IMR-90 (cell line): ENCODE data around the gene PAX3. TPM values are rescaled to one million over a fixed set of nuclear protein-coding genes. Genes with fewer than 3 reads are reported as not detected.

Experiments used
- ATAC-seq: fragments of 200-7000 bp; cut with Tn5 transposase; 2 replicates; pipeline ENCODE4 v1.9.1; 2020; ENCODE audit warnings: low read depth, mild to moderate bottlenecking, moderate library complexity
- BruUV-seq: library from RNA; stranded (reverse); fragments of 400-500 nt; replicated peaks from 2 replicates; lab custom pipeline; 2021; lab: Mats Ljungman, UMichigan
- CTCF ChIA-PET: fragments of 300-600 bp; formaldehyde crosslinking; extraction: SDS; loops from one replicate; lab custom pipeline; 2021; ENCODE audit warnings: antibody characterized with exemption; lab: Yijun Ruan, JAX
- POLR2A ChIA-PET: fragments of 300-600 bp; sonication (Branson Sonifier 250); formaldehyde crosslinking; loops from one replicate; lab custom pipeline; 2022; ENCODE audit warnings: antibody characterized with exemption; ENCODE audit not compliant: unreplicated experiment; lab: Charles Lee
- DNase-seq: peaks from one replicate; pipeline ENCODE4 v3.0.0; 2013
- H2AFZ ChIP-seq: replicated peaks from 2 replicates; pipeline ENCODE3; 2013; ENCODE audit warnings: low read length, mild to moderate bottlenecking; ENCODE audit not compliant: poor library complexity
- H2AK5ac ChIP-seq: 2 replicates; pipeline ENCODE4 v1.6.1; 2013; ENCODE audit warnings: low read depth, low read length, inconsistent platforms
- H2AK9ac ChIP-seq: replicated peaks from 2 replicates; pipeline ENCODE3; 2013; ENCODE audit warnings: mild to moderate bottlenecking, low read depth, low read length, moderate library complexity; ENCODE audit not compliant: poor library complexity
- H2BK120ac ChIP-seq: 2 replicates; pipeline ENCODE4 v1.6.1; 2013; ENCODE audit warnings: low read depth, low read length, inconsistent platforms
- H2BK15ac ChIP-seq: 3 replicates; pipeline ENCODE4 v1.6.1; 2013; ENCODE audit warnings: low read depth, low read length, inconsistent platforms
- H2BK20ac ChIP-seq: 2 replicates; pipeline ENCODE4 v1.6.1; 2013; ENCODE audit warnings: low read depth, mild to moderate bottlenecking, inconsistent platforms, low read length, moderate library complexity
- H2BK5ac ChIP-seq: 2 replicates; pipeline ENCODE4 v1.6.1; 2013; ENCODE audit warnings: mild to moderate bottlenecking, low read depth, low read length, inconsistent platforms; ENCODE audit not compliant: poor library complexity, severe bottlenecking
- H3K14ac ChIP-seq: replicated peaks from 2 replicates; pipeline ENCODE4 v1.6.1; 2013; ENCODE audit warnings: low read depth, low read length, inconsistent platforms
- H3K18ac ChIP-seq: 2 replicates; pipeline ENCODE4 v1.6.1; 2013; ENCODE audit warnings: low read depth, low read length, control low read depth
- H3K23ac ChIP-seq: 2 replicates; pipeline ENCODE4 v1.6.1; 2013; ENCODE audit warnings: low read depth, low read length, inconsistent platforms
- H3K27ac ChIP-seq: 2 replicates; pipeline ENCODE4 v1.5.1; 2013; ENCODE audit warnings: mild to moderate bottlenecking, control low read depth, low read length; ENCODE audit not compliant: insufficient read depth
- H3K27me3 ChIP-seq: 2 replicates; pipeline ENCODE4 v1.6.1; 2013; ENCODE audit warnings: low read length; ENCODE audit not compliant: control insufficient read depth, insufficient read depth
- H3K36me3 ChIP-seq: 2 replicates; pipeline ENCODE4 v1.6.1; 2013; ENCODE audit warnings: low read length, mixed read lengths; ENCODE audit not compliant: control insufficient read depth, insufficient read depth
- H3K4ac ChIP-seq: 2 replicates; pipeline ENCODE4 v1.6.1; 2013; ENCODE audit warnings: low read depth, low read length, inconsistent platforms
- H3K4me1 ChIP-seq: 2 replicates; pipeline ENCODE4 v1.6.1; 2013; ENCODE audit warnings: low read length, mixed read lengths; ENCODE audit not compliant: control insufficient read depth, insufficient read depth
- H3K4me2 ChIP-seq: 2 replicates; pipeline ENCODE4 v1.6.1; 2013; ENCODE audit warnings: low read depth, mild to moderate bottlenecking, control low read depth, low read length, moderate library complexity
- H3K4me3 ChIP-seq: 2 replicates; pipeline ENCODE4 v1.5.1; 2013; ENCODE audit warnings: low read depth, mild to moderate bottlenecking, control low read depth, low read length, moderate library complexity; ENCODE audit not compliant: insufficient read depth
- H3K56ac ChIP-seq: 2 replicates; pipeline ENCODE4 v1.6.1; 2013; ENCODE audit warnings: low read length, inconsistent platforms; ENCODE audit not compliant: insufficient read depth; ENCODE audit errors: extremely low read depth
- H3K79me1 ChIP-seq, 2 experiments: 2 replicates each; pipeline ENCODE4 v1.6.1; 2013; ENCODE audit warnings: low read length in 2 of 2, inconsistent platforms in 1 of 2, low read depth in 1 of 2
- H3K9ac ChIP-seq: 2 replicates; pipeline ENCODE4 v1.6.1; 2013; ENCODE audit warnings: low read depth, low read length, control low read depth
- H3K9me1 ChIP-seq: 2 replicates; pipeline ENCODE4 v1.6.1; 2013; ENCODE audit warnings: low read length, inconsistent platforms; ENCODE audit not compliant: insufficient read depth
- H3K9me3 ChIP-seq: 2 replicates; pipeline ENCODE4 v1.6.1; 2013; ENCODE audit warnings: low read length; ENCODE audit not compliant: control insufficient read depth, insufficient read depth
- H4K20me1 ChIP-seq: 2 replicates; pipeline ENCODE4 v1.6.1; 2013; ENCODE audit warnings: low read length, inconsistent platforms; ENCODE audit not compliant: insufficient read depth
- H4K5ac ChIP-seq: 2 replicates; pipeline ENCODE4 v1.6.1; 2013; ENCODE audit warnings: mild to moderate bottlenecking, low read depth, low read length, control low read depth
- H4K8ac ChIP-seq, 2 experiments: 2 replicates each; pipeline ENCODE4 v1.6.1; 2013; ENCODE audit warnings: low read depth in 2 of 2, low read length in 2 of 2, control low read depth in 1 of 2, inconsistent platforms in 1 of 2
- H4K91ac ChIP-seq: 2 replicates; pipeline ENCODE4 v1.6.1; 2013; ENCODE audit warnings: low read depth, low read length, inconsistent platforms; ENCODE audit not compliant: insufficient read depth
- BHLHE40 ChIP-seq: fragments of 150-350 bp; IDR thresholded peaks from 2 replicates; pipeline ENCODE4 v1.6.1; 2016; ENCODE audit warnings: mild to moderate bottlenecking, low read depth, low read length
- CEBPB ChIP-seq: IDR thresholded peaks from 2 replicates; pipeline ENCODE4 v1.6.1; 2012; ENCODE audit warnings: low read depth, low read length, improper control_type of control experiment
- CHD1 ChIP-seq: IDR thresholded peaks from 2 replicates; pipeline ENCODE4 v1.6.1; 2012; ENCODE audit warnings: low read depth, low read length, improper control_type of control experiment
- FOS ChIP-seq: fragments of 150-350 bp; IDR thresholded peaks from 2 replicates; pipeline ENCODE4 v1.6.1; 2016; ENCODE audit warnings: low read depth, low read length
- MAFK ChIP-seq: IDR thresholded peaks from 2 replicates; pipeline ENCODE4 v1.6.1; 2012; ENCODE audit warnings: low read depth, low read length, improper control_type of control experiment
- MAZ ChIP-seq: IDR thresholded peaks from 2 replicates; pipeline ENCODE4 v1.6.1; 2012; ENCODE audit warnings: low read depth, mild to moderate bottlenecking, low read length, improper control_type of control experiment, moderate library complexity, borderline replicate concordance
- MXI1 ChIP-seq: IDR thresholded peaks from 2 replicates; pipeline ENCODE4 v1.6.1; 2012; ENCODE audit warnings: low read depth, mild to moderate bottlenecking, low read length, moderate library complexity, borderline replicate concordance
- NFE2L2 ChIP-seq: fragments of 150-350 bp; IDR thresholded peaks from 2 replicates; pipeline ENCODE4 v1.6.1; 2016; ENCODE audit warnings: low read depth, mild to moderate bottlenecking, low read length
- POLR2A ChIP-seq: IDR thresholded peaks from 2 replicates; pipeline ENCODE4 v1.6.1; 2012; ENCODE audit warnings: mild to moderate bottlenecking, low read depth, low read length
- RAD21 ChIP-seq: IDR thresholded peaks from 2 replicates; pipeline ENCODE4 v1.6.1; 2012; ENCODE audit warnings: low read length, improper control_type of control experiment
- RCOR1 ChIP-seq: IDR thresholded peaks from 2 replicates; pipeline ENCODE4 v1.6.1; 2012; ENCODE audit warnings: mild to moderate bottlenecking, low read length, improper control_type of control experiment; ENCODE audit not compliant: insufficient replicate concordance
- RFX5 ChIP-seq: IDR thresholded peaks from 2 replicates; pipeline ENCODE4 v1.8.0; 2012; ENCODE audit warnings: low read depth, mild to moderate bottlenecking, low read length, moderate library complexity
- USF2 ChIP-seq: fragments of 150-350 bp; IDR thresholded peaks from 2 replicates; pipeline ENCODE4 v1.6.1; 2017; ENCODE audit warnings: mild to moderate bottlenecking, antibody characterized with exemption, low read length, low read depth
- WGBS, 2 experiments: methylation state at CpG; one replicate each; pipeline versions ENCODE4 v1.1.5 to v1.1.7; 2013; ENCODE audit warnings: missing lambda C conversion rate in 2 of 2; ENCODE audit not compliant: insufficient read length in 1 of 2; ENCODE audit errors: extremely low coverage in 2 of 2; 5-methylcytosine and 5-hydroxymethylcytosine counted together
- dilution Hi-C: fragments of 300-500 bp; cut with HindIII; formaldehyde crosslinking; loops from one replicate; pipeline ENCODE4 v1.14.3; 2018; ENCODE audit warnings: low sequenced_read_pairs; ENCODE audit not compliant: unreplicated experiment
- in situ Hi-C: fragments of 300-500 bp; cut with MboI; formaldehyde crosslinking; loops from 3 replicates; pipeline ENCODE4 v1.14.3; 2019; ENCODE audit warnings: low sequenced_read_pairs, inconsistent platforms, mixed read lengths
- intact Hi-C: fragments of 100-400 bp; cut with micrococcal nuclease; formaldehyde crosslinking; loops from 2 replicates; pipeline ENCODE4 v1.10.0; 2022
- polyA plus RNA-seq, 3 experiments: library from polyadenylated mRNA; depleted of rRNA; stranded (reverse); fragments of >200 nt; gene quantifications; 2 replicates each; pipeline ENCODE4 v1.2.3, GENCODE V29; 2012; ENCODE audit warnings: low replicate concordance in 1 of 3
- total RNA-seq: library from RNA; depleted of rRNA; stranded (reverse); fragments of >200 nt; gene quantifications from 2 replicates; pipeline ENCODE4 v1.2.3, GENCODE V29; 2012
- TF ChIP-seq, protein P1 (sequence below): fragments of 150-350 bp; IDR thresholded peaks from 2 replicates; pipeline ENCODE4 v1.6.1; 2016; ENCODE audit warnings: low read depth, mild to moderate bottlenecking, low read length, moderate library complexity, borderline replicate concordance
- TF ChIP-seq, protein P2 (sequence below): conservative IDR thresholded peaks from 2 replicates; pipeline ENCODE4 v1.5.1; 2012; ENCODE audit warnings: mild to moderate bottlenecking, low read depth, low read length, improper control_type of control experiment

Gene PAX3
- total and polyA plus RNA-seq, 2 of the 4 experiments (the other 2 are of a cell fraction) = not detected

DNA sequence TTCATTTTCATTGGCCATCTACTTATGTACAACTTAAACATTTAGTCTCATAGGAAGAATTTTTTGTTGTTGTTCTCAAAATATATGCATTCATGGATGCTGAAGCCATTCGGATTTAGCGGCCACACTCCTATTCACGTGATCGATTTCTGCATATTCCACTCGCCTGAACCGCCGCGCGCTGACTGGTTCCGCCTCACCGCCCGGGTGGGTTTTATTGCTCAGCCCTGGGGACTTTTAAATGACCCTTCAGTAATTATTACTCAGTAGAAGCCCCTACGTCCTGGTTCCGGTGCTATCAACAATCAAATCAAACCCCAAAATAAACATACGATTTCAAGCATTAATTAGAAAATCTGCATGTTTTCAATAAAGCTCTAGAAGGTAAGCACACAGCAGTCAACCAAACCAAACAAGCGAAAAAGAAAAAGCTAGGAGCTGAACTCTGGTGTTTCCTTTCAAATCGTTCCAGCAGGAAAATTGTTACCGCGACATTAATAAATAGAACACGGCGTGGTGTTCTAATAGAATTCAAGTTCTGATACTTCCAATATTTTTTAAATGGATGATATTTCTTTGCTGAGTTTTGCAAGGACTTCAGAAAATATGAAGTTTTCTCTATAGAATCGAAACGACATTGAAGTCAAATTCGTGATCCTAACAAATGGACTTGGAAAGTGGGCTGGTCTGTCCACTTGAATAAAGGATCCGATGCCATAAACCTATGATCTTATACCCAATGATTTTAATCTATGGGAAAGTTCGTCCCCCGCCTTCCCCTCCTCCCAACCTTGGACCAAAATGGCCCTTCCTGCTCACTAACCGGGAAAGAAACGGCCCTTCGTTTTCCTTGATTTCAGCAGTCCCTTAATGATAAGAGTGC, 9.3 kb downstream of the PAX3 start:
- 0% methylated on average over 2 of the region's 30 CpGs; no CpG with 5 or more reads in 1 of the 2 experiments for WGBS, 2 experiments
- peaks cover 2% of the 10 kb centered on the region for H3K9me3 ChIP-seq
- CTCF ChIA-PET = no interaction called here
- no peak overlapping the region for H3K56ac ChIP-seq
- no peak overlapping the region for H3K9ac ChIP-seq
- no peak overlapping the region for H3K4me2 ChIP-seq
- H3K23ac ChIP-seq = no peak overlapping the region
- no peak overlapping the region for H3K4me3 ChIP-seq
- H2BK15ac ChIP-seq = no peak overlapping the region
- H4K8ac ChIP-seq = no peak overlapping the region
- no peak overlapping the region for H2AK9ac ChIP-seq
- no peaks in the 10 kb centered on the region for H3K79me1 ChIP-seq
- no peaks in the 10 kb centered on the region for H4K20me1 ChIP-seq
- no peak overlapping the region for H2AFZ ChIP-seq
- H2BK120ac ChIP-seq = no peak overlapping the region
- no peak overlapping the region for H3K14ac ChIP-seq
- intact Hi-C loops = no loop called here
- in situ Hi-C loops = no loop called here
- H3K4me1 ChIP-seq = no peaks in the 10 kb centered on the region
- no peak overlapping the region for H2AK5ac ChIP-seq
- POLR2A ChIA-PET = no interaction called here
- no TSS peak for BruUV-seq
- no peak overlapping the region for H3K18ac ChIP-seq
- DNase-seq (no peak), ATAC-seq (no peak)
- H2BK20ac ChIP-seq = no peak overlapping the region
- no peak overlapping the region for H2BK5ac ChIP-seq
- no peaks in the 10 kb centered on the region for H3K36me3 ChIP-seq
- H3K4ac ChIP-seq = no peak overlapping the region
- no peak overlapping the region for H4K5ac ChIP-seq
- peaks cover 61% of the 10 kb centered on the region for H3K27me3 ChIP-seq
- no peak overlapping the region for H4K91ac ChIP-seq
- no peaks in the 10 kb centered on the region for H3K9me1 ChIP-seq
- dilution Hi-C loops = no loop called here
- H3K27ac ChIP-seq = no peak overlapping the region
- TF ChIP-seq MAFK = no peak
- TF ChIP-seq MXI1 = no peak
- TF ChIP-seq CEBPB = no peak
- TF ChIP-seq, protein P1, sequence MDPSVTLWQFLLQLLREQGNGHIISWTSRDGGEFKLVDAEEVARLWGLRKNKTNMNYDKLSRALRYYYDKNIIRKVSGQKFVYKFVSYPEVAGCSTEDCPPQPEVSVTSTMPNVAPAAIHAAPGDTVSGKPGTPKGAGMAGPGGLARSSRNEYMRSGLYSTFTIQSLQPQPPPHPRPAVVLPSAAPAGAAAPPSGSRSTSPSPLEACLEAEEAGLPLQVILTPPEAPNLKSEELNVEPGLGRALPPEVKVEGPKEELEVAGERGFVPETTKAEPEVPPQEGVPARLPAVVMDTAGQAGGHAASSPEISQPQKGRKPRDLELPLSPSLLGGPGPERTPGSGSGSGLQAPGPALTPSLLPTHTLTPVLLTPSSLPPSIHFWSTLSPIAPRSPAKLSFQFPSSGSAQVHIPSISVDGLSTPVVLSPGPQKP = no peak
- no peak for TF ChIP-seq RFX5
- TF ChIP-seq RAD21 = no peak
- TF ChIP-seq FOS = no peak
- no peak for TF ChIP-seq MAZ
- TF ChIP-seq, protein P2, sequence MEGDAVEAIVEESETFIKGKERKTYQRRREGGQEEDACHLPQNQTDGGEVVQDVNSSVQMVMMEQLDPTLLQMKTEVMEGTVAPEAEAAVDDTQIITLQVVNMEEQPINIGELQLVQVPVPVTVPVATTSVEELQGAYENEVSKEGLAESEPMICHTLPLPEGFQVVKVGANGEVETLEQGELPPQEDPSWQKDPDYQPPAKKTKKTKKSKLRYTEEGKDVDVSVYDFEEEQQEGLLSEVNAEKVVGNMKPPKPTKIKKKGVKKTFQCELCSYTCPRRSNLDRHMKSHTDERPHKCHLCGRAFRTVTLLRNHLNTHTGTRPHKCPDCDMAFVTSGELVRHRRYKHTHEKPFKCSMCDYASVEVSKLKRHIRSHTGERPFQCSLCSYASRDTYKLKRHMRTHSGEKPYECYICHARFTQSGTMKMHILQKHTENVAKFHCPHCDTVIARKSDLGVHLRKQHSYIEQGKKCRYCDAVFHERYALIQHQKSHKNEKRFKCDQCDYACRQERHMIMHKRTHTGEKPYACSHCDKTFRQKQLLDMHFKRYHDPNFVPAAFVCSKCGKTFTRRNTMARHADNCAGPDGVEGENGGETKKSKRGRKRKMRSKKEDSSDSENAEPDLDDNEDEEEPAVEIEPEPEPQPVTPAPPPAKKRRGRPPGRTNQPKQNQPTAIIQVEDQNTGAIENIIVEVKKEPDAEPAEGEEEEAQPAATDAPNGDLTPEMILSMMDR = no peak
- TF ChIP-seq CHD1 = no peak
- TF ChIP-seq USF2 = no peak
- TF ChIP-seq POLR2A = no peak
- no peak for TF ChIP-seq BHLHE40
- no peak for TF ChIP-seq RCOR1
- no peak for TF ChIP-seq NFE2L2
